ENCODE measurements around the gene AGO4. TPM values are rescaled to one million over a fixed set of nuclear protein-coding genes. Genes with fewer than 3 reads are reported as not detected.
"Not testable (repeated sequence)": the region's sequence is repeated elsewhere in the genome, so short reads cannot be mapped to it uniquely, and the experiment has no call there.

AGO4 gene
- total RNA-seq, 2 experiments from 2014 or later = 6.5 to 18.6 TPM

- TF ChIP-seq EZH2phosphoT487 (IDR thresholded peaks at IDR 0.05; ENCODE audit: borderline replicate concordance, low read depth, low read length) = no peak
- POLR2A ChIA-PET = interaction anchor here (0.6 to 0.7 kb wide), 3 partner anchors 9 to 82 kb away, joined by 3 read pairs; no protein-coding TSS in a partner anchor
These were observed 17.1 kb upstream of the AGO4 start for GRCh38 chr1:35790670-35791069.

GRCh38 chr1:35795295-35795694, 12.5 kb upstream of the AGO4 start:
- Histone ChIP-seq H3K9me3 (ENCODE audit: low read length) (no peaks in the 10 kb centered on the region), H3K27ac (ENCODE audit: low read depth, low read length, poor library complexity, severe bottlenecking) (no peak overlapping the region), H4K20me1 (ENCODE audit: insufficient read depth, low read length) (no peaks in the 10 kb centered on the region), H3K4me3 (ENCODE audit: low read depth, low read length, poor library complexity, severe bottlenecking) (no peak overlapping the region), H2AFZ (ENCODE audit: low read length) (no peak overlapping the region), H3K4me1 (ENCODE audit: insufficient read depth, low read length, poor library complexity, severe bottlenecking) (peaks cover 25% of the 10 kb centered on the region), H3K4me2 (ENCODE audit: low read length) (no peak overlapping the region), H3K36me3 (ENCODE audit: insufficient read depth, low read length) (no peaks in the 10 kb centered on the region), H3K79me2 (ENCODE audit: insufficient read depth, low read depth, low read length) (no peaks in the 10 kb centered on the region), H3K9me2 (ENCODE audit: insufficient read depth, low read length) (no peaks in the 10 kb centered on the region)
- intact Hi-C loops (cut with micrococcal nuclease; ENCODE audit: unreplicated experiment) = no loop called here
- CTCF ChIA-PET (ENCODE audit: unreplicated experiment) = no interaction called here
- TF ChIP-seq EZH2phosphoT487 (IDR thresholded peaks at IDR 0.05; ENCODE audit: borderline replicate concordance, low read depth, low read length) (no peak), CTCF (conservative IDR thresholded peaks at IDR 0.05; ENCODE audit: low read length) (no peak)
- no TSS peak for BruUV-seq (replicated peaks)
- POLR2A ChIA-PET = interaction anchor here (0.5 to 1.5 kb wide), 3 partner anchors 11 to 35 kb away, joined by 3 to 4 read pairs (median 3); no protein-coding TSS in a partner anchor
- DNase-seq (ENCODE audit: low spot score) = no peak

More at GRCh38 chr1:35790670-35791069, 17.1 kb upstream of the AGO4 start:
- no peak for DNase-seq (ENCODE audit: low spot score)
- no peaks in the 10 kb centered on the region for H3K4me1 ChIP-seq (ENCODE audit: insufficient read depth, low read length, poor library complexity, severe bottlenecking)
- BruUV-seq (replicated peaks) = no TSS peak
- no peak overlapping the region for H3K4me3 ChIP-seq (ENCODE audit: low read depth, low read length, poor library complexity, severe bottlenecking)
- no peaks in the 10 kb centered on the region for H3K79me2 ChIP-seq (ENCODE audit: insufficient read depth, low read depth, low read length)
- no peak overlapping the region for H2AFZ ChIP-seq (ENCODE audit: low read length)
- no peaks in the 10 kb centered on the region for H3K36me3 ChIP-seq (ENCODE audit: insufficient read depth, low read length)
- no peak overlapping the region for H3K27ac ChIP-seq (ENCODE audit: low read depth, low read length, poor library complexity, severe bottlenecking)
- no peaks in the 10 kb centered on the region for H3K9me3 ChIP-seq (ENCODE audit: low read length)
- intact Hi-C loops (cut with micrococcal nuclease; ENCODE audit: unreplicated experiment) = no loop called here
- H3K9me2 ChIP-seq (ENCODE audit: insufficient read depth, low read length) = no peaks in the 10 kb centered on the region
- no peak overlapping the region for H3K4me2 ChIP-seq (ENCODE audit: low read length)
- CTCF ChIA-PET (ENCODE audit: unreplicated experiment) = no interaction called here
- H4K20me1 ChIP-seq (ENCODE audit: insufficient read depth, low read length) = no peaks in the 10 kb centered on the region

GRCh38 chr1:35797380-35797779, 10.4 kb upstream of the AGO4 start:
- Histone ChIP-seq H3K4me1 (ENCODE audit: insufficient read depth, low read length, poor library complexity, severe bottlenecking) (peaks cover 27% of the 10 kb centered on the region), H3K27ac (ENCODE audit: low read depth, low read length, poor library complexity, severe bottlenecking) (peak overlapping the region; percentile 58), H3K4me3 (ENCODE audit: low read depth, low read length, poor library complexity, severe bottlenecking) (peak overlapping the region; percentile 45), H3K9me3 (ENCODE audit: low read length) (no peaks in the 10 kb centered on the region), H3K36me3 (ENCODE audit: insufficient read depth, low read length) (no peaks in the 10 kb centered on the region), H2AFZ (ENCODE audit: low read length) (peak overlapping the region; percentile 97), H3K79me2 (ENCODE audit: insufficient read depth, low read depth, low read length) (no peaks in the 10 kb centered on the region), H3K4me2 (ENCODE audit: low read length) (peak overlapping the region; percentile 89), H4K20me1 (ENCODE audit: insufficient read depth, low read length) (no peaks in the 10 kb centered on the region), H3K9me2 (ENCODE audit: insufficient read depth, low read length) (no peaks in the 10 kb centered on the region)
- ChIA-PET CTCF (ENCODE audit: unreplicated experiment) (no interaction called here), POLR2A (interaction anchor here (0.5 to 1.0 kb wide), 2 partner anchors 29 to 216 kb away, joined by 3 read pairs; no protein-coding TSS in a partner anchor)
- TF ChIP-seq CTCF (conservative IDR thresholded peaks at IDR 0.05; ENCODE audit: low read length) = no peak
- no peak for TF ChIP-seq EZH2phosphoT487 (IDR thresholded peaks at IDR 0.05; ENCODE audit: borderline replicate concordance, low read depth, low read length)
- no TSS peak for BruUV-seq (replicated peaks)
- DNase-seq (ENCODE audit: low spot score) = peak; percentile 22
- intact Hi-C loops (cut with micrococcal nuclease; ENCODE audit: unreplicated experiment) = no loop called here

- intact Hi-C loops (cut with micrococcal nuclease; ENCODE audit: unreplicated experiment); H4K20me1 ChIP-seq (ENCODE audit: insufficient read depth, low read length); H3K36me3 ChIP-seq (ENCODE audit: insufficient read depth, low read length); CTCF ChIA-PET (ENCODE audit: unreplicated experiment); BruUV-seq (replicated peaks); H3K79me2 ChIP-seq (ENCODE audit: insufficient read depth, low read depth, low read length); H3K9me2 ChIP-seq (ENCODE audit: insufficient read depth, low read length); H3K9me3 ChIP-seq (ENCODE audit: low read length): not testable (repeated sequence)
- peaks cover 27% of the 10 kb centered on the region for H3K4me1 ChIP-seq (ENCODE audit: insufficient read depth, low read length, poor library complexity, severe bottlenecking)
- H2AFZ ChIP-seq (ENCODE audit: low read length) = peak overlapping the region; percentile 97
- peak; percentile 31 for DNase-seq (ENCODE audit: low spot score)
- H3K27ac ChIP-seq (ENCODE audit: low read depth, low read length, poor library complexity, severe bottlenecking) = peak overlapping the region; percentile 58
- POLR2A ChIA-PET = interaction anchor here (0.8 kb wide), 1 partner anchor 28 kb away, joined by 3 read pairs; the partner anchor contains the start of gene CLSPN
- peak overlapping the region; percentile 89 for H3K4me2 ChIP-seq (ENCODE audit: low read length)
- peak overlapping the region; percentile 45 for H3K4me3 ChIP-seq (ENCODE audit: low read depth, low read length, poor library complexity, severe bottlenecking)
These were observed 9.8 kb upstream of the AGO4 start for GRCh38 chr1:35798019-35798418.

GRCh38 chr1:35800167-35800887, 7.5 kb upstream of the AGO4 start:
- H3K9me2 ChIP-seq (ENCODE audit: insufficient read depth, low read length); H4K20me1 ChIP-seq (ENCODE audit: insufficient read depth, low read length); H3K27ac ChIP-seq (ENCODE audit: low read depth, low read length, poor library complexity, severe bottlenecking); BruUV-seq (replicated peaks); H3K36me3 ChIP-seq (ENCODE audit: insufficient read depth, low read length); H3K4me3 ChIP-seq (ENCODE audit: low read depth, low read length, poor library complexity, severe bottlenecking); H2AFZ ChIP-seq (ENCODE audit: low read length); H3K4me2 ChIP-seq (ENCODE audit: low read length); H3K79me2 ChIP-seq (ENCODE audit: insufficient read depth, low read depth, low read length); DNase-seq (ENCODE audit: low spot score); CTCF ChIA-PET (ENCODE audit: unreplicated experiment); H3K9me3 ChIP-seq (ENCODE audit: low read length); intact Hi-C loops (cut with micrococcal nuclease; ENCODE audit: unreplicated experiment): not testable (repeated sequence)
- POLR2A ChIA-PET = interaction anchor here (0.6 to 1.6 kb wide), 2 partner anchors 9 to 12 kb away, joined by 3 to 4 read pairs; no protein-coding TSS in a partner anchor
- peaks cover 35% of the 10 kb centered on the region for H3K4me1 ChIP-seq (ENCODE audit: insufficient read depth, low read length, poor library complexity, severe bottlenecking)

Measured in OCI-LY7 (cell line).